ENCODE measurements around the gene BPTF.
"Not testable (repeated sequence)": the region's sequence is repeated elsewhere in the genome, so short reads cannot be mapped to it uniquely, and the experiment has no call there.

The BPTF gene

GRCh38 chr17:67994817-67995569 is 169.7 kb downstream of the BPTF start:
- Histone ChIP-seq H3K27ac (peak overlapping the region in 9 of 21 experiments; percentile 11 to 89 (median 70)), H3K4me3 (peak overlapping the region; percentile 21 to 75 (median 44))

DNA sequence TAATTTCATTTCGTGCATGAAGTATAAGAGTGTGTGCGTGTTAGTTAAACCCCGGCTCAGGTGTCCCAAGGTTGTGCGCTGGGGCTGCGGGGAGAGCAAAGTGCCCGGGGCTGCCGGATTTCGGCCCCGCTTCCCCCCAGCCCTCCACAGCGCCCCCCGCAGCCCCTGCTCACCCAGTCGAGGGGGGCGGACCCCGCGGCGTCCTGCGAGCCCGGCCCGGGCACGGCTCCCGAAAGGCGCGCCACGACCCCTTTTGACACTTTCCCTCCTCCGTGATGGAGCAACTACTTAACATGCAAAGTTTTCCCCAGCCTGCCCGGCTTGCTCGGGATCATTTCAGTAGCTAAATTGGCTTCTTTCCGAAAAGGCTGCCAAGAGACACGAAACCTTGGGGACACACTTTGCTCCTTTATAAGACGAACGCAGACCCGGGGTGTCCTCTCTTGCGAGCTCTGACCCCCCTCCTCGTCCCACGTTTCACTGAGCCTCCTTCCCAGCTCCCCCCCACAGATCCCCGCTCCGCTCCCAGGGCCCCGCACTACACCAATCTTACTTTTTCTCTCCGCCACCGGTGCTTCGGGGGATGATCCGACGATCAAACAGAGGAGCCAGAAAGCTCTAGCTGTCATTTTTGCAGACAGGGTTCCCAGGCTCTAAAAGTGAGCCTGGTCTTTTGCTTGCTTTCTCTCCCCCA is 170.4 kb downstream of the BPTF start:
- peak overlapping the region in 10 of 21 experiments; percentile 10 to 79 (median 60) for H3K27ac ChIP-seq
- H3K4me3 ChIP-seq: peak overlapping the region; percentile 21 to 75 (median 44)

DNA sequence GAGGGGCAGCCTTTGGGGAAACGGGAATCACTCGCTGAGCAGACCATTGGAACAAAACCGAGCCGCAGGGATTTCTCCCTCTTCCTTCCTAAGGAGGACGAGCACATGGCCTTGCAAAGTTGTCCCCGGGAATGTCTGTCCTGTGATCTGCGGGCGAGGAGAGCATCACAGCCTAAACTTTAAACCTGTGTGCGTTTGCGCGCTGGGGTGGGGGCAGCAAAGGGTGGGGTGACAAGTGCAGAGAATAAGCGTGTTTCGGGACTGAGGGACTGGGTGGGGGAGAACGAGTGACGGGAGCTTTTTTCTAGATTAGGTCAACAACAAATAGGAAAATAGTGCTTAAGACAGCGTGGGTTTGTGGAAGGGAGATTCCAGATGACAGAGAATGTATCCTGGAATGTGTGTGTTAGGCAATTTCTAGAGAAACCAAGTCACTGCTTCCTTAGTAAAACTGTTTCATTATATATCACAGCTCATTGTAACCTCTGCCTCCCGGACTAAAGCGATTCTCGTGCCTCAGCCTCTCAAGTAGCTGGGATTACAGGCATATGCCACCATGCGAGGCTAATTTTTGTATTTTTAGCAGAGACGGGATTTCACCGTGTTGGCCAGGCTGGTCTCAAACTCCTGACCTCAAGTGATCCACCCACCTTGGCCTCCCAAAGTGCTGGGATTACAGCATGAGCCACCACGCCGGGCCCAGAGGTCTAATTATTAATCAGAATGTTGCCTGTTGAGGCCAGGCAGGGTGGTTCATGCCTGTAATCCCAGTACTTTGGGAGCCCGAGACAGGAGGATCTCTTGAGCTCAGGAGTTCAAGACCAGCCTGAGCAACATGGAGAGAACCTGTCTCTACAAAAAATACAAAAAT is 171.2 kb downstream of the BPTF start, which contains the start of gene C17orf58:
C17orf58 (minus strand) TSS at position 169 of the 871 bp plus-strand sequence. CDS start 271 bp downstream, outside the sequence.
- Histone ChIP-seq H3K27ac (peak within 1 kb of the TSS in 10 of 21 experiments; percentile 10 to 79 (median 60)), H3K4me3 (peak within 1 kb of the TSS; percentile 21 to 75 (median 44))

GRCh38 chr17:67998466-67998865 is 173.2 kb downstream of the BPTF start:
- Histone ChIP-seq H3K27ac (no peak overlapping the region), H3K4me3 (no peak overlapping the region)

DNA sequence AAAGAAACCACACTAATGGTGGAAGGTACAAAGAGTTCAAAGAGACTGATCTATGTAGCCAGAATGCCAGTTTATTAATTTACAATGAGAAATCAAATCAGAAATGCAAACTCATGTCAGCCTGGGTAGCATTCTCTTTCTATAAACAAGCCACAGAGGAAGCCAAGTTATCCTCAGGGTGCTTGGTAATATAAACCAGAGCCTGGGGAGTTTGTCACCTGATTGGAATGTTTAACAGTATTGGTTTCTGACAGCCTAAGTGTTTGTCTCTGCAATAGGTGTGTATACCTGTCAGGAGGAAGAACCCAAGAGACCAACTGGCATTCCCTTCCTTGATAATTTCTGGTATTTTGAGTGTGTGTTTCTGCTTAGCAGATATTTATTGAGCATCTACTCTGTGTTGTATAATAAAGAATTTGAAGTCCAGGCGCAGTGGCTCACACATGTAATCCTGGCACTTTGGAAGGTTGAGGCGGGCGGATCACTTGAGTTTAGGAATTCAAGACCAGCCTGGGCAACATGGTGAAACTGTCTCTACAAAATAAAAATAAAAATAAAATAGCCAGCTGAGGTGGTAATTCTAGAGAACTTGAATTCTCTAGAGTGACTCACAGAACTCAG is 174.1 kb downstream of the BPTF start:
- H3K4me3 ChIP-seq: no peak overlapping the region
- H3K27ac ChIP-seq: no peak overlapping the region

GRCh38 chr17:68004201-68004600 is 178.9 kb downstream of the BPTF start:
- Histone ChIP-seq H3K27ac (no peak overlapping the region), H3K4me3 (no peak overlapping the region)

GRCh38 chr17:68006797-68007196 is 181.5 kb downstream of the BPTF start:
- no peak overlapping the region for H3K4me3 ChIP-seq
- no peak overlapping the region for H3K27ac ChIP-seq

- Histone ChIP-seq H3K27ac (no peak overlapping the region), H3K4me3 (no peak overlapping the region)
Observed at GRCh38 chr17:68011199-68011665, 185.9 kb downstream of the BPTF start.

DNA sequence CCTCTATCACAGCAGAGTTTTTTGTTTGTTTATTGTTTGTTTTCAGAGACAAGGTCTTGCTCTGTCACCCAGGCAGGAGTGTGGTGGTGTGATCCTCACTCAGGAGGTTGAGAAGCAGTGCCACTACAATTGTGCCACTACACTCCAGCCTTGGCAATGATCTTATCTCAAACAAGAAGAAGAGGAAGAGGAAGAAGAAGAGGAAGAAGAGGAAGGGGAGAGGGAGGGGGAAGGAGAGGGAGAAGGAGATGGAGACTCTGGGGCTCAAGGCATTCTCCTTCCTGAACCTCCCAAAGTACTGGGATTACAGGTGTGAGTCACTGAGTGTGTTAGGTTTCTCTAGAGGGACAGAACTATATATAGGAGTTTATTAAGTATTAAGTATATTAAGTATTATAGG is 188.1 kb downstream of the BPTF start:
- H3K4me3 ChIP-seq: no peak overlapping the region
- no peak overlapping the region for H3K27ac ChIP-seq

- H3K27ac ChIP-seq: no peak overlapping the region
- no peak overlapping the region for H3K4me3 ChIP-seq
Observed at GRCh38 chr17:68015081-68015723, 189.9 kb downstream of the BPTF start.

DNA sequence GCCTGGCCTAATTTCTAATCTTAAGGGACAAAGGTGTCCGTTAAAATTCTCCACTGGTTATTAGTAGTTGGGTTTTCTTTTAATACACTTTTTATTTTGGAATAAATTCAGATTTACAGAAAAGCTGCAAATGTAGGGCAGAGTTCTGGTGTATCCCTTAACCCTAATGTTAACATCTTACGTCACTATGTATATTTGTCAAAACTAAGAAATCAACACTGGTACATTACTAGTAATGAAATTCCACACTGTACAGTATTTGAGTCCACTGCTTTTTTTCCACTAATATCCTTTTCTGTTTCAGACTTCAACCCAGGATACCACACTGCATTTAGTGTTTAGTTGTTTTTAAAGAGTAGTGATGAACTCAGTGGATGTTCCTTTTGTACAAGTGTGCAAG is 191.5 kb downstream of the BPTF start:
- no peak overlapping the region for H3K4me3 ChIP-seq
- H3K27ac ChIP-seq: no peak overlapping the region

GRCh38 chr17:68018493-68018892 is 193.2 kb downstream of the BPTF start:
- not testable (repeated sequence) for H3K4me3 ChIP-seq, H3K27ac ChIP-seq

DNA sequence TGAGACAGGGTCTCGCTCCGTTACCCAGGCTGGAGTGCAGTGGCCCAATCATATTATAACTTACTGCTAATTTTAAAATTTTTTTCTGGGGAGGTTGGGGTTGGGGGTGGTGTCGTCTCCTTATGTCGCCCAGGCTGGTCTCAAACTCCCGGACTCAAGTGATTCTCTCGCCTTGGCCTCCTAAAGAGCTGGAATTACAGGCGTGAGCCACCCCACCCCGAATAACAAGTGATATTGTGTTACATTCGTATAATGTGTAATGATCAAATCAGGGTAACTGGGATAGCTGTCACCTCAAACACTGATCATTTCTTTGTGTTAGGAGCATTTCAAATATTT is 194.0 kb downstream of the BPTF start:
- Histone ChIP-seq H3K27ac (peak overlapping the region in 2 of 21 experiments; percentile 83 to 90), H3K4me3 (peak overlapping the region in 1 of 7 experiments; percentile 65)

DNA sequence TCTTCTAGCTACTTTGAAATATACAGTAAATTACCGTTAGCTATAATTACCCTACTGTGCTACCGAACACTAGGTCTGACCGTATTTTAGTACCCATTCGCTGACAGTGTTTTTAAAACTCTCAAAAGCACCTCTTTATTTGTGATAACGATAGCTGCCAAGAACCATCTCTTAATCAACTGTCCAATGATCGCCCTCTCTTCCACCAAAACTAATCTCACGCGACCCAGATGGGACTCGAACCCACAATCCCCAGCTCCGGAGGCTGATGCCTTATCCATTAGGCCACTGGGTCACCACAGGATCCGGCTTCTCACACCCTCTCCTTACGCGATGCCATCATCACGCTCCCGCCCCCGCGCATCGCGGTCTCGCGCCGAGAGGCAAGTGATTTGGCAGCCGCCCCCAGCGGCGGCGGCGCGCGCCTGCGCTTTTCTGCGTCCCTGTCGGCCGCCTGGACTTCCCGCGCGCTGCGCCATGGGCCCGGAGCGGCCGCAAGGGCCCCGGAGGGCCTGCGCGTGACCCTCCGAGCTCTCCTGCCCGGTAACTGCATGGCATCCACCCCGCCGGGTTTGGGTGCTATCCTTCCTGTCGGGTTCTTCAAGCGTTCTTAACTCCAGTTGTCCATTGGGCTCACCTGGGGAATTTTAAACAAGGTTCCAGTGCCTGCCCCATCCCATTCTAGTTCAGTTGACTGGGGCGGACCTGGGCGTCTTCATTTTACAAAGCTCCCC is 194.5 kb downstream of the BPTF start:
- H3K27ac ChIP-seq: peak overlapping the region; percentile 19 to 91 (median 83)

DNA sequence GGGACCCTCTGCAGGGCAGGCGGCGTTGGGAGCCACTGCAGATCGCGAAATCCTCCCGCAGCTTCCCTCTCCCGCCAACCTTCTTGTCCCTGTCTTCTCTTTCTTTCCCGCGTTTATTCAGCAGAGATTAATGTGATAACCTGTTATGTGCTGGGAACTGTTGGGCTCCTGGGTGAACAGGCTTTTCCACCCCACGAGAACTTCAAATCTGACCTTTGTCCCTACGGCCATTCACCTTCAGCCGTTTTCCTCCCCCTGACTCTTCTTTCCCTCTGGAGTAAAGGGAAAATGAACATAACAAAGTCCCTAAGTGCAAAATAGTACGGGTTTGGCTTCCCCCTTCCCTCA is 195.1 kb downstream of the BPTF start:
- Histone ChIP-seq H3K27ac (peak overlapping the region; percentile 19 to 91 (median 83)), H3K4me3 (peak overlapping the region; percentile 45 to 70 (median 62))

More for the DNA sequence above, 194.5 kb downstream of the BPTF start:
- H3K4me3 ChIP-seq: peak overlapping the region; percentile 45 to 70 (median 62)

DNA sequence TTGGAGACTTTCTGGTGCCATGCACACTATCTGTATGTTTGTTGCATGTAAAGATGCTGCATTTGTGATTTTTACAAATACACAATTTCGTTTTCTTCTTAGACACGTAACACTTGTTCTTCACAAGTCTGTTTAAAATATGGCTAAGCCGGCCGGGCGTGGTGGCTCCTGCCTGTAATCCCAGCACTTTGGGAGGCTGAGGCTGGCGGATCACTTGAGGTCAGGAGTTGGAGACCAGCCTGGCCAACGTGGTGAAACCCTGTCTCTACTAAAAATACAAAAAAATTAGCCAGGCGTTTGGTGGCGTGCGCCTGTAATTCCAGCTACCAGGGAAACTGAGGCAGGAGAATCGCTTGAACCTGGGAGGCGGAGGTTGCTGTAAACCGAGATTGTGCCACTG is 195.5 kb downstream of the BPTF start:
- H3K27ac ChIP-seq: peak overlapping the region in 8 of 21 experiments; percentile 76 to 91 (median 83)

DNA sequence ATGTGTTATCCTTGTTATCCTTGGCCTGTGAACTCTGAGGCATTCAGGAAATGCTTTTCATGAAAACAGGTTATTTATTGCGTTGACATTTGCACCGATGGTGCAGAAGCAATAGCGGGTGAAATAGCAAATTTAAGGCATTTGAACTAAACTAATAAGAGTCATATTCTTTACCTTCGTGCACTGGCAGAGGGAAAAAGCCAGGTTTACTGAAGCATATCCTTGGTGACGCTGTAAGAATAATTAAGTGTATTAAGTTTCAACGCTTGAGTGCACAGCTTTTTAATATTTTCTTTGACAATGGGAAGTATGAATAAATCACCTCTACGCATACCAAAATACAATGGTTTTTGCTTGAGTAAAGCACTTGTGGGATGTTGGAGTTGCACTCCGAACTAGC is 196.7 kb downstream of the BPTF start:
- H3K4me3 ChIP-seq: no peak overlapping the region
- H3K27ac ChIP-seq: no peak overlapping the region

More for the DNA sequence above, 195.5 kb downstream of the BPTF start:
- peak overlapping the region in 6 of 7 experiments; percentile 45 to 70 (median 62) for H3K4me3 ChIP-seq

DNA sequence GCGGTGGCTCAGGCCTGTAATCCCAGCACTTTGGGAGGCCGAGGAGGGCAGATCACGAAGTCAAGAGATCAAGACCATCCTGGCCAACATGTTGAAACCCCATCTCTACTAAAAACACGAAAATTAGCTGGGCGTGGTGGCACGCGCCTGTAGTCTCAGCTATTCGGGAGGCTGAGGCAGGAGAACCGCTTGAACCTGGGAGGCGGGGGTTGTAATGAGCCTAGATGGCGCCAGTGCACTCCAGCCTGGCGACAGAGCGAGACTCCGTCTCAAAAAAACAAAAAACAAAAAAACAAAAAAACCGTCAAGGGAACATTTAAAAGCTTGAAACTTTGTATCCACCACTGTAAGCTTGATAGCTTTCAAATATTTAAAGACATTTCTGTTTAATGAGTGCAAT is 197.2 kb downstream of the BPTF start:
- H3K27ac ChIP-seq, H3K4me3 ChIP-seq: not testable (repeated sequence)
